ENCODE results near the gene MFSD11. TPM values are rescaled to one million over a fixed set of nuclear protein-coding genes. Genes with fewer than 3 reads are reported as not detected.
"Not testable (repeated sequence)": the region's sequence is repeated elsewhere in the genome, so short reads cannot be mapped to it uniquely, and the experiment has no call there.

The MFSD11 gene
- total RNA-seq, 1 donor from 2014 or later = 21.4 TPM

- H3K4me3 ChIP-seq = no peak overlapping the region
- peaks cover 5% of the 10 kb centered on the region for H3K36me3 ChIP-seq
- intact Hi-C loops (cut with micrococcal nuclease) = no loop called here
- no peak for TF ChIP-seq CTCF (IDR thresholded peaks at IDR 0.05; ENCODE audit: borderline replicate concordance)
- no peak for DNase-seq
- no peaks in the 10 kb centered on the region for H3K9me3 ChIP-seq (replicated peaks)
- no peak overlapping the region for H3K27ac ChIP-seq (replicated peaks)
- H3K27me3 ChIP-seq (ENCODE audit: low read depth) = peaks cover 19% of the 10 kb centered on the region
- no peaks in the 10 kb centered on the region for H3K4me1 ChIP-seq
These were observed 73.0 kb downstream of the MFSD11 start for GRCh38 chr17:76810956-76811355.

GRCh38 chr17:76811834-76812233 lies 73.9 kb downstream of the MFSD11 start:
- Histone ChIP-seq H3K27ac (replicated peaks) (no peak overlapping the region), H3K4me3 (no peak overlapping the region), H3K36me3 (peaks cover 4% of the 10 kb centered on the region), H3K4me1 (no peaks in the 10 kb centered on the region), H3K9me3 (replicated peaks) (no peaks in the 10 kb centered on the region), H3K27me3 (ENCODE audit: low read depth) (peaks cover 22% of the 10 kb centered on the region)
- no peak for TF ChIP-seq CTCF (IDR thresholded peaks at IDR 0.05; ENCODE audit: borderline replicate concordance)
- intact Hi-C loops (cut with micrococcal nuclease) = no loop called here
- DNase-seq = no peak

- Histone ChIP-seq H3K9me3 (replicated peaks) (no peaks in the 10 kb centered on the region), H3K4me3 (no peak overlapping the region), H3K36me3 (peaks cover under 1% of the 10 kb centered on the region), H3K4me1 (no peaks in the 10 kb centered on the region), H3K27ac (replicated peaks) (no peak overlapping the region), H3K27me3 (ENCODE audit: low read depth) (peaks cover 22% of the 10 kb centered on the region)
- TF ChIP-seq CTCF (IDR thresholded peaks at IDR 0.05; ENCODE audit: borderline replicate concordance) = no peak
- DNase-seq = no peak
- intact Hi-C loops (cut with micrococcal nuclease) = no loop called here
These were observed 74.3 kb downstream of the MFSD11 start for GRCh38 chr17:76812263-76812662.

GRCh38 chr17:76812968-76813367 lies 75.0 kb downstream of the MFSD11 start:
- no peaks in the 10 kb centered on the region for H3K36me3 ChIP-seq
- H3K27ac ChIP-seq (replicated peaks) = no peak overlapping the region
- H3K4me1 ChIP-seq = no peaks in the 10 kb centered on the region
- DNase-seq = no peak
- no peaks in the 10 kb centered on the region for H3K9me3 ChIP-seq (replicated peaks)
- no peak for TF ChIP-seq CTCF (IDR thresholded peaks at IDR 0.05; ENCODE audit: borderline replicate concordance)
- intact Hi-C loops (cut with micrococcal nuclease) = no loop called here
- H3K4me3 ChIP-seq = no peak overlapping the region
- peaks cover 22% of the 10 kb centered on the region for H3K27me3 ChIP-seq (ENCODE audit: low read depth)

GRCh38 chr17:76815907-76816589 lies 78.1 kb downstream of the MFSD11 start:
- DNase-seq; H3K27ac ChIP-seq (replicated peaks); H3K4me3 ChIP-seq; H3K4me1 ChIP-seq; H3K36me3 ChIP-seq; intact Hi-C loops (cut with micrococcal nuclease); H3K9me3 ChIP-seq (replicated peaks): not testable (repeated sequence)
- peaks cover 44% of the 10 kb centered on the region for H3K27me3 ChIP-seq (ENCODE audit: low read depth)

GRCh38 chr17:76816590-76817135 lies 78.7 kb downstream of the MFSD11 start:
- DNase-seq = peak; percentile 22

More at GRCh38 chr17:76816590-76817135, 78.7 kb downstream of the MFSD11 start:
- H3K9me3 ChIP-seq (replicated peaks) = no peaks in the 10 kb centered on the region
- H3K4me3 ChIP-seq = no peak overlapping the region
- no peak overlapping the region for H3K27ac ChIP-seq (replicated peaks)
- peak; percentile 61 for TF ChIP-seq CTCF (IDR thresholded peaks at IDR 0.05; ENCODE audit: borderline replicate concordance)
- H3K27me3 ChIP-seq (ENCODE audit: low read depth) = peaks cover 48% of the 10 kb centered on the region
- intact Hi-C loops (cut with micrococcal nuclease) = no loop called here
- H3K36me3 ChIP-seq = no peaks in the 10 kb centered on the region
- H3K4me1 ChIP-seq = no peaks in the 10 kb centered on the region
